Measurements from ENCODE around the gene ATXN2. TPM values are rescaled to one million over a fixed set of nuclear protein-coding genes. Genes with fewer than 3 reads are reported as not detected.

The ATXN2 gene
- total RNA-seq, 3 donors from 2014 or later, result 36.6 to 66.2 (median 64.0) TPM

DNA sequence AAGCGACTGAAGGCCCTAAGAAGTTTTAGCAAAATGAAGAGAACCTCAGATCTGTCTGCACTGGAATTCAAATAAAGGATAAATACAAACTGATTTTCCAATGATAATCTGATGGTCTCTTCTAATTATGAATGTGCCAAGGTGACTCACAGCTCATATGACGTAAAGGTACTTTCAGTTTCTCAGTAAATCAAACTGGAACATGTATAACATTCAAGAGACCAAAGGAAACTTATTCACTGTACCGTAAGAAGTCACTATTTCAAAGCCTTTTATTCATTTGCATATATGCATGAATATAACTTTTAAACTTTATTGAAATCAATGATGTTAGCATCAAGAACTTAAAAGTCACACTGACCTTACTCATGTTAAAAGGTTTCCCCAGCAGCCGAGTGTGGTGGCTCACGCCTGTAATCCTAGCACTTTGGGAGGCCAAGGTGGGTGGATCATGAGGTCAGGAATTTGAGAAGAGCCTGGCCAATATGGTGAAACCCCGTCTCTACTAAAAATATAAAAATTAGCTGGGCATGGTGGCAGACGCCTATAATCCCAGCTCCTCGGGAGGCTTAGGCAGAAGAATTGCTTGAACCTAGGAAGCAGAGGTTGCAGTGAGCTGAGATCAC, 52.2 kb downstream of the ATXN2 start:
- Histone ChIP-seq H3K27ac (no peak overlapping the region), H3K4me1 (no peaks in the 10 kb centered on the region), H3K9me3 (no peaks in the 10 kb centered on the region), H3K27me3 (no peaks in the 10 kb centered on the region), H3K4me3 (no peak overlapping the region), H3K36me3 (no peaks in the 10 kb centered on the region)
- TF ChIP-seq POLR2A (IDR thresholded peaks at IDR 0.05) (no peak), POLR2AphosphoS5 (IDR thresholded peaks at IDR 0.05) (no peak)
- TF ChIP-seq, protein P1, sequence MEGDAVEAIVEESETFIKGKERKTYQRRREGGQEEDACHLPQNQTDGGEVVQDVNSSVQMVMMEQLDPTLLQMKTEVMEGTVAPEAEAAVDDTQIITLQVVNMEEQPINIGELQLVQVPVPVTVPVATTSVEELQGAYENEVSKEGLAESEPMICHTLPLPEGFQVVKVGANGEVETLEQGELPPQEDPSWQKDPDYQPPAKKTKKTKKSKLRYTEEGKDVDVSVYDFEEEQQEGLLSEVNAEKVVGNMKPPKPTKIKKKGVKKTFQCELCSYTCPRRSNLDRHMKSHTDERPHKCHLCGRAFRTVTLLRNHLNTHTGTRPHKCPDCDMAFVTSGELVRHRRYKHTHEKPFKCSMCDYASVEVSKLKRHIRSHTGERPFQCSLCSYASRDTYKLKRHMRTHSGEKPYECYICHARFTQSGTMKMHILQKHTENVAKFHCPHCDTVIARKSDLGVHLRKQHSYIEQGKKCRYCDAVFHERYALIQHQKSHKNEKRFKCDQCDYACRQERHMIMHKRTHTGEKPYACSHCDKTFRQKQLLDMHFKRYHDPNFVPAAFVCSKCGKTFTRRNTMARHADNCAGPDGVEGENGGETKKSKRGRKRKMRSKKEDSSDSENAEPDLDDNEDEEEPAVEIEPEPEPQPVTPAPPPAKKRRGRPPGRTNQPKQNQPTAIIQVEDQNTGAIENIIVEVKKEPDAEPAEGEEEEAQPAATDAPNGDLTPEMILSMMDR (IDR thresholded peaks at IDR 0.05), result no peak
- intact Hi-C loops (cut with DNase I; ENCODE audit: low total_unique reads), result no loop called here
- DNase-seq (ENCODE audit: low spot score in 2 of 2), result no peak

DNA sequence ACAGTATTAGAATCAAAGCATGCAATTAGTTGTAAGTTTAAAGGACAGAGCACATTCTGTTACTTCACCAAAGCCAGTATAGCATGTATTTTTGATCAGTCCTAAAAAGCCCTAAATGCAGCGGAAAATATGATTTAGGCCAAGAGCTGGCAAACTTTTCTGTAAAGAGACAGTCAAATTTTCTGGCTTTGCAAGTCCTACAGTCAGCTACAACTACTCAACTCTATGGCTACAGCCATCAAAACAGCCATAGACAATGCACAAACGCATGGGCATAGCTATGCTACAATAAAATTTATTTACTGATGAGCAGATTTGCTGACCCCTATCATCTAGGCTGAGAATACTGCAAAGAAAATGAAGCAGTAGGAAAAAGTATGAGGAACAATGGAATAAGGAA, 52.9 kb downstream of the ATXN2 start:
- TF ChIP-seq POLR2A (IDR thresholded peaks at IDR 0.05) (no peak), POLR2AphosphoS5 (IDR thresholded peaks at IDR 0.05) (no peak)
- TF ChIP-seq, protein P1 (IDR thresholded peaks at IDR 0.05), result no peak
- no peak for DNase-seq (ENCODE audit: low spot score in 2 of 2)
- H3K27me3 ChIP-seq, result no peaks in the 10 kb centered on the region
- H3K9me3 ChIP-seq, result no peaks in the 10 kb centered on the region
- intact Hi-C loops (cut with DNase I; ENCODE audit: low total_unique reads), result no loop called here
- H3K27ac ChIP-seq, result no peak overlapping the region
- H3K4me1 ChIP-seq, result no peaks in the 10 kb centered on the region
- H3K36me3 ChIP-seq, result no peaks in the 10 kb centered on the region
- H3K4me3 ChIP-seq, result no peak overlapping the region

DNA sequence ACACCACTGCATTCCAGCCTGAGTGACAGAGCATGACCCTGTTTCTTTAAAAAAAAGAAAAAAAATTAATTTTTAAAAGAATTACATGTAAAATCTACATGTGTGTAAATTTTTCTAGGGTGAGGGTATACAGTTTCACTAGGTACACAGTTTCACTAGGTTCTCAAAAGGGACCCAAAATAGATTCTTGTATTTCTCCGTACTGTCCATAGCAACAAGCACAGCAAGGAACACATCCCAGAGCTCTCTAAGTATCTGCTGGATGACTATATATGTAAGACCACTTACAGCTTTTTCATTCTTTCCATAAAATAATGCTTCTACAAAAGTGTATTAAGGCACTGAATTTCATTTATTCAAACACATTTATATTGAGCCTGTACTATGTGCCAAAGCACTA, 55.1 kb downstream of the ATXN2 start:
- no peaks in the 10 kb centered on the region for H3K36me3 ChIP-seq
- TF ChIP-seq POLR2AphosphoS5 (IDR thresholded peaks at IDR 0.05), result no peak
- no peak for TF ChIP-seq POLR2A (IDR thresholded peaks at IDR 0.05)
- TF ChIP-seq, protein P1 (IDR thresholded peaks at IDR 0.05), result no peak
- no peak for DNase-seq (ENCODE audit: low spot score in 2 of 2)
- no peaks in the 10 kb centered on the region for H3K4me1 ChIP-seq
- H3K9me3 ChIP-seq, result no peaks in the 10 kb centered on the region
- H3K27ac ChIP-seq, result no peak overlapping the region
- no peak overlapping the region for H3K4me3 ChIP-seq
- H3K27me3 ChIP-seq, result no peaks in the 10 kb centered on the region
- intact Hi-C loops (cut with DNase I; ENCODE audit: low total_unique reads), result no loop called here

DNA sequence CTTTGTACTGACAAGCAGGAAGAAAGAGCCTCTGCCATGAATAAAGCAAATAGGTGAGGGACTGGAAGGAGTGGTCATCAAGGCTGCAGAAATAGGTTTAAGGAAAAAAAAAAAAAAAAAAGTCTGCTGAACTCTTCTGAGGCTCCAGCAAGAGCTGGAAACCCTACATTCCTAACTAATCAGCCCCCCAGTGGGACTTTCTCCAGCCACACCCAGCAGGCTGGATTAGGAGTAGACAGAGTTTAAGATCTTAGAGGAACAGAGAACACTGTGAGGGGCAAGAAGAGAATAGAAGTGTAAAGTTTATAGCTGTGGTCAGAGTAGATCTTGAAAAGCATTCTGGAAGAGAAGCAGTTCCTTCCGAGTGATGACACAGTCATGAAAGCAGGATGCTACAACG, 66.4 kb downstream of the ATXN2 start:
- TF ChIP-seq, protein P1 (IDR thresholded peaks at IDR 0.05), result no peak
- TF ChIP-seq POLR2AphosphoS5 (IDR thresholded peaks at IDR 0.05) (no peak), POLR2A (IDR thresholded peaks at IDR 0.05) (no peak)
- no peaks in the 10 kb centered on the region for H3K4me1 ChIP-seq
- H3K4me3 ChIP-seq, result no peak overlapping the region
- H3K36me3 ChIP-seq, result no peaks in the 10 kb centered on the region
- no peak overlapping the region for H3K27ac ChIP-seq
- H3K9me3 ChIP-seq, result no peaks in the 10 kb centered on the region
- no peak for DNase-seq (ENCODE audit: low spot score in 2 of 2)
- intact Hi-C loops (cut with DNase I; ENCODE audit: low total_unique reads), result no loop called here
- no peaks in the 10 kb centered on the region for H3K27me3 ChIP-seq

DNA sequence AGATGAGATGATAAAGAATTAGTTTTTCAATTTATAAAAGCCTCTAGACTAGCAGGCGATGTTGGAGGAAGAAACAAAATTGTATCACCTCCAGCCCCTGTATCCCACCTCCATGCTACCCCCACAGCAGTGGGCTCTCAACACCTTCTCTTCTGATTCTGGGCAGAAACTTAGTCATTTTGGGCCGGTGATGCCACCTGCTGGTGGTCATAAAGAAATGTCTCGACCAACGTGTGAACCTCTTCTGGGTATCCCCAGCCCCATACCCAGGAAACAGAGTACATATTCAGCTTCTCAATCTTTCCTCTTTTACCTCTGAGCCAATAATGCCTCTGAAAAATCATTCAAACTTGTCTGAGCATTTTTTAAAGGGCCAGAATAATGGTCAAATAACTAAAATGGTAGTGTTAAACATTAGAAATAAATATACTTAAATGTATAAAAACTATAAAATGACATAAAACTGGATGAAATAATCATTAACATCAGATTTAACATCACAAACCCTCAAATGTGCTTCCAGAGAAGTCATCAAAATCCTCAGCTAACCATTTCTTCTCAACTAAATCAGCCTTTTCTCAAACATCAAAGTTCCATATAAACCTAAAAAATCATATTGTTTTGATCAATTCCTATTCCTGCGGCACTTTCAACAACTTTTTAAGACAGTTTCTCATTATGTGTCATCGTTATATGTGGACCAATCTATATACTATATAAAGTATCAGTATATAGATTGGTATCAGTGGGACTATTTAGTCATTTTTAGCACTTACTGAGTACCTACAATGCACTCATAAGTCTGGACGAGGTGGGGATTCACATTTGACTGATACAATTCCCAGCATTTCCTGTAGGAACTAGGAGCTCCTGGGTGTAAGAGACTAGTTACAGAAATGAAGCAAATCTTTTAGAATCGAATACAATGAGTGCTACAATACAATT, 69.4 kb downstream of the ATXN2 start:
- Histone ChIP-seq H3K4me1 (no peaks in the 10 kb centered on the region), H3K4me3 (no peak overlapping the region), H3K27ac (no peak overlapping the region), H3K9me3 (no peaks in the 10 kb centered on the region), H3K27me3 (no peaks in the 10 kb centered on the region), H3K36me3 (peaks cover 3% of the 10 kb centered on the region)
- TF ChIP-seq, protein P1 (IDR thresholded peaks at IDR 0.05), result peak; percentile 36 to 68 (median 37)
- no peak for TF ChIP-seq POLR2AphosphoS5 (IDR thresholded peaks at IDR 0.05)
- DNase-seq (ENCODE audit: low spot score in 2 of 2), result no peak
- intact Hi-C loops (cut with DNase I; ENCODE audit: low total_unique reads), result no loop called here

Data from breast epithelium (tissue), 4 donors.